Bronchial epithelial cell (primary cell): Measurements from ENCODE around the gene ITGAL. TPM values are rescaled to one million over a fixed set of nuclear protein-coding genes. Genes with fewer than 3 reads are reported as not detected.

Experiments used
- DNase-seq: peaks from one replicate; pipeline ENCODE4 v3.0.0-alpha.2; 2010; ENCODE audit warnings: low read depth
- FAIRE-seq: peaks from 2 replicates; lab custom pipeline; 2011; peaks lifted over from hg19 to GRCh38; lab: Jason Lieb, UNC
- H3K27me3 ChIP-seq: 2 replicates; pipeline ENCODE4 v1.5.1; 2011; ENCODE audit warnings: low read length; ENCODE audit not compliant: control insufficient read depth, insufficient read depth
- H3K36me3 ChIP-seq: 2 replicates; pipeline ENCODE4 v1.5.1; 2011; ENCODE audit warnings: low read length; ENCODE audit not compliant: control insufficient read depth, insufficient read depth
- H3K4me3 ChIP-seq: 2 replicates; pipeline ENCODE4 v1.5.1; 2011; ENCODE audit warnings: mild to moderate bottlenecking, low read depth, low read length, control low read depth
- CTCF ChIP-seq: IDR thresholded peaks from 2 replicates; pipeline ENCODE4 v1.5.1; 2011; ENCODE audit warnings: mild to moderate bottlenecking, moderate library complexity, low read length, control low read depth, inconsistent platforms; ENCODE audit not compliant: insufficient read depth, severe bottlenecking
- total RNA-seq: library from RNA; depleted of rRNA; stranded (reverse); fragments of >200 nt; gene quantifications from 2 replicates; pipeline ENCODE4 v1.2.1, GENCODE V29; 2014

ITGAL gene
- total RNA-seq, 1 donor from 2014 or later, result not detected

GRCh38 chr16:30523768-30524574 is 51.4 kb downstream of the ITGAL start:
- H3K36me3 ChIP-seq, result peaks cover 3% of the 10 kb centered on the region
- H3K27me3 ChIP-seq, result no peaks in the 10 kb centered on the region
- DNase-seq (no peak), FAIRE-seq (no peak)
- H3K4me3 ChIP-seq, result no peak overlapping the region
- TF ChIP-seq CTCF, result no peak

- Histone ChIP-seq H3K36me3 (peaks cover 3% of the 10 kb centered on the region), H3K4me3 (no peak overlapping the region), H3K27me3 (no peaks in the 10 kb centered on the region)
- TF ChIP-seq CTCF, result no peak
- FAIRE-seq (no peak), DNase-seq (no peak)
These were observed 52.3 kb downstream of the ITGAL start for GRCh38 chr16:30524575-30525568.

- TF ChIP-seq CTCF, result no peak
- DNase-seq (no peak), FAIRE-seq (no peak)
- Histone ChIP-seq H3K36me3 (peaks cover 3% of the 10 kb centered on the region), H3K27me3 (no peaks in the 10 kb centered on the region), H3K4me3 (peak overlapping the region; percentile 80)
These were observed 53.2 kb downstream of the ITGAL start for GRCh38 chr16:30525844-30526136.

- H3K27me3 ChIP-seq, result no peaks in the 10 kb centered on the region
- TF ChIP-seq CTCF, result no peak
- FAIRE-seq, result no peak
- H3K4me3 ChIP-seq, result peak within 1 kb of the TSS; percentile 80
- H3K36me3 ChIP-seq, result peaks cover 6% of the 10 kb centered on the region
- DNase-seq, result no peak
These were observed 53.7 kb downstream of the ITGAL start, which contains the start of gene ZNF768 for GRCh38 chr16:30526137-30526822. Gene ZNF768 (minus strand): TSS chr16:30526566. CDS start chr16:30526413, 153 bp downstream.

- peak; percentile 89 for DNase-seq
- FAIRE-seq, result no peak
- H3K36me3 ChIP-seq, result peaks cover 6% of the 10 kb centered on the region
- H3K4me3 ChIP-seq, result peak overlapping the region; percentile 80
- peak; percentile 50 for TF ChIP-seq CTCF
- H3K27me3 ChIP-seq, result no peaks in the 10 kb centered on the region
These were observed 54.5 kb downstream of the ITGAL start for GRCh38 chr16:30526823-30527634.
